ENCODE data around the gene VSIG8.

DNA sequence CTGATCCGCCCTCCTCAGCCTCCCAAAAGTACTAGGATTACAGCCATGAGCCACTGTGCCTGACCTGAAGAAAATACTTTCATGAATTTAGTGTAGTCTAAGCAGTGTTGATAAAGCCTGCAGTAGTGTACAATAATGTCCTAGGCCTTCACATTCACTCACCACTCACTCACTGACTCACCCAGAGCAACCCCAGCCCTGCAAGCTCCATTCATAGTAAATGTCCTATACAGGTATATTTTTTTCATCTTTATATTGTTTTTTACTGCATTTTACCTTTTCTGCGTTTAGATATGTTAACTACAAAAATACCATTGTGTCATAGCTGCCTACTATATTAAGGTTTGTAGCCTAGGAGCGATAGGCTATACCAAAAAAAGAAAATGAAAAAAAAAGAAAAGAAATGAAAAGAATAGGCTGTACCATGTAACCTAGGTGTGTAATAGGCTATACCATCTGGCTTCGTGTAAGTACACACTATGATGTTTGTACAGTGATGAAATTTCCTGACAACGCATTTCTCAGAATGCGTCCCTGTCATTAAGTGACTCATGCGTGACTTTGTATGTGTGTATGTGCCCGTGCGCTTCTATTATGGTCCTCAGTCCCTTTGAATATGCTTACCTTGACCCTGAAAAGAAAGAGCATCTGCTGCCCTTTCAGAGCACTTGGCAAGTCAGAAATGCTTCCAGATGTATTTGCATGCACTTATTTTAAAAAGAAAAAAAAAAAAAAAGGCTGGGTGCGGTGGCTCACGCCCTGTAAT lies 45.0 kb downstream of the VSIG8 start:
- TF ChIP-seq POLR2AphosphoS5 (IDR thresholded peaks at IDR 0.05) (no peak), EP300 (IDR thresholded peaks at IDR 0.05) (no peak), POLR2A (IDR thresholded peaks at IDR 0.05) (no peak)
- TF ChIP-seq, protein P1, sequence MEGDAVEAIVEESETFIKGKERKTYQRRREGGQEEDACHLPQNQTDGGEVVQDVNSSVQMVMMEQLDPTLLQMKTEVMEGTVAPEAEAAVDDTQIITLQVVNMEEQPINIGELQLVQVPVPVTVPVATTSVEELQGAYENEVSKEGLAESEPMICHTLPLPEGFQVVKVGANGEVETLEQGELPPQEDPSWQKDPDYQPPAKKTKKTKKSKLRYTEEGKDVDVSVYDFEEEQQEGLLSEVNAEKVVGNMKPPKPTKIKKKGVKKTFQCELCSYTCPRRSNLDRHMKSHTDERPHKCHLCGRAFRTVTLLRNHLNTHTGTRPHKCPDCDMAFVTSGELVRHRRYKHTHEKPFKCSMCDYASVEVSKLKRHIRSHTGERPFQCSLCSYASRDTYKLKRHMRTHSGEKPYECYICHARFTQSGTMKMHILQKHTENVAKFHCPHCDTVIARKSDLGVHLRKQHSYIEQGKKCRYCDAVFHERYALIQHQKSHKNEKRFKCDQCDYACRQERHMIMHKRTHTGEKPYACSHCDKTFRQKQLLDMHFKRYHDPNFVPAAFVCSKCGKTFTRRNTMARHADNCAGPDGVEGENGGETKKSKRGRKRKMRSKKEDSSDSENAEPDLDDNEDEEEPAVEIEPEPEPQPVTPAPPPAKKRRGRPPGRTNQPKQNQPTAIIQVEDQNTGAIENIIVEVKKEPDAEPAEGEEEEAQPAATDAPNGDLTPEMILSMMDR (IDR thresholded peaks at IDR 0.05), result no peak

Measured in suprapubic skin (tissue), 4 donors.